Esophagus muscularis mucosa (tissue), 4 donors: Measurements from ENCODE around the gene TRIM14. TPM values are rescaled to one million over a fixed set of nuclear protein-coding genes. Genes with fewer than 3 reads are reported as not detected.
A peak's percentile ranks its signal among the peaks of the same experiment; 100 is the strongest.

Experiments used
- DNase-seq: peaks from one replicate; pipeline ENCODE4 v3.0.0-alpha.2; 2017; ENCODE audit errors: extremely low spot score
- H3K27ac ChIP-seq, 4 donors: fragments of 200-600 bp; sonication (generic); replicated peaks in 1 of 4; 1 replicate in 3 of 4; 2 replicates in 1 of 4; pipeline ENCODE4 v1.5.1; 2016 to 2019; ENCODE audit warnings: mild to moderate bottlenecking in 1 of 4
- H3K27me3 ChIP-seq, 4 donors: fragments of 200-600 bp; sonication (generic); one replicate each; pipeline versions ENCODE4 v1.5.1 to v1.6.0; 2016 to 2019
- H3K36me3 ChIP-seq, 4 donors: fragments of 200-600 bp; sonication (generic); one replicate each; pipeline ENCODE4 v1.5.1; 2016 to 2019
- H3K4me1 ChIP-seq, 4 donors: fragments of 200-600 bp; sonication (generic); one replicate each; pipeline ENCODE4 v1.5.1; 2016 to 2019
- H3K4me3 ChIP-seq, 4 donors: fragments of 200-600 bp; sonication (generic); 1 replicate in 2 of 4; 2 replicates in 2 of 4; pipeline ENCODE4 v1.5.1; 2016 to 2019; ENCODE audit warnings: mild to moderate bottlenecking in 4 of 4, moderate library complexity in 1 of 4
- H3K9me3 ChIP-seq, 4 donors: fragments of 200-600 bp; sonication (generic); 1 replicate in 3 of 4; 2 replicates in 1 of 4; pipeline ENCODE4 v1.5.1; 2016 to 2019
- CTCF ChIP-seq, 3 experiments: fragments of 200-600 bp in 2 of 3; fragments of 450-650 bp in 1 of 3; sonication (generic) in 2 of 3; IDR thresholded peaks; one replicate each; pipeline ENCODE4 v1.5.1; 2017 to 2019; ENCODE audit warnings: antibody characterized with exemption in 3 of 3, mild to moderate bottlenecking in 2 of 3, moderate library complexity in 1 of 3
- EP300 ChIP-seq: sonication (generic); formaldehyde crosslinking; IDR thresholded peaks from one replicate; pipeline ENCODE4 v1.6.1; 2017; ENCODE audit warnings: antibody characterized with exemption
- POLR2A ChIP-seq: fragments of 450-650 bp; IDR thresholded peaks from one replicate; pipeline ENCODE4 v1.6.1; 2017; ENCODE audit warnings: antibody characterized with exemption, moderate library complexity, mild to moderate bottlenecking, low read depth
- POLR2AphosphoS5 ChIP-seq, 2 donors: sonication (generic); formaldehyde crosslinking; IDR thresholded peaks; one replicate each; pipeline ENCODE4 v1.6.1; 2017; ENCODE audit warnings: antibody characterized with exemption in 2 of 2
- WGBS: methylation state at CpG from one replicate; pipeline ENCODE4 v1.1.5; 2018; 5-methylcytosine and 5-hydroxymethylcytosine counted together
- intact Hi-C: fragments of 100-400 bp; cut with DNase I; formaldehyde crosslinking; loops from one replicate; pipeline ENCODE4 v1.15.1; 2023
- total RNA-seq, 4 donors: library from RNA; depleted of rRNA; stranded (reverse); fragments of >200 nt; gene quantifications; one replicate each; pipeline versions ENCODE4 v1.1.0 to v1.2.1, GENCODE V29; 2016

The TRIM14 gene
- total RNA-seq, 4 donors from 2014 or later, result 6.1 to 14.9 (median 11.2) TPM

DNA sequence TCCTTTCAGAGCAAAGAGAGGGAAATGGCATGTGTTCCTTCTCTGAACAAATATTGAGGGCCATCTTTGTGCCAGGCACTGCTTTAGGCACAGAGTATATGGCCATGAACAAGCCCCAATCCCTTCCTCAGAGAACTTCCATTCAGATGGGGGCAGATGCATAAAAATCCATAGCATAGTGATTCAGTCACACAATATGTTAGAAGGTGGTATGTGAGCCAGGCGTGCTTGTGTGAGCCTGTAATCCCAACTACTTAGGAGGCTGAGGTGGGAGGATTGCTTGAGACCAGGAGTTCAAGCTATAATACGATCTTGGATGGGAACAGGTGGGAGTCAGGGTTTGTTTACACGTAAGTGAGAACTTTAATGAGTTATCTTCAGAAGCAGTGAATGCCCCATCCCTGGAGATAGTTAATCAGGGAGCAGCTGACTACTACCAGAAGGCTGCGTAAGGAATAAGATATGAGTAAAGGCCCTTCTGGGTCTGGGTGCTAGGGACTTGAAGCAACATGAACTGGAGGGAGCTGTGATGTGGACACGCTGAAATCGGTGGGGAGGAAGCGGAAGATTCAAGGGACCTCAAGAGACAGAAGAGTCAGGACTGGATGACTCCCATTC is 35.3 kb downstream of the TRIM14 start:
- Histone ChIP-seq H3K27me3 (no peaks in the 10 kb centered on the region), H3K4me3 (no peak overlapping the region), H3K9me3 (no peaks in the 10 kb centered on the region), H3K36me3 (peaks cover 10 to 53% (median 39%) of the 10 kb centered on the region in 4 donors), H3K27ac (no peak overlapping the region), H3K4me1 (peaks cover 7 to 39% (median 14%) of the 10 kb centered on the region in 4 donors)
- 96% methylated on average over 7 of the region's 7 CpGs for WGBS
- intact Hi-C loops, result no loop called here
- TF ChIP-seq CTCF (IDR thresholded peaks at IDR 0.05), result no peak
- no peak for TF ChIP-seq EP300
- no peak for TF ChIP-seq POLR2A
- no peak for TF ChIP-seq POLR2AphosphoS5 (IDR thresholded peaks at IDR 0.05)
- DNase-seq, result no peak

DNA sequence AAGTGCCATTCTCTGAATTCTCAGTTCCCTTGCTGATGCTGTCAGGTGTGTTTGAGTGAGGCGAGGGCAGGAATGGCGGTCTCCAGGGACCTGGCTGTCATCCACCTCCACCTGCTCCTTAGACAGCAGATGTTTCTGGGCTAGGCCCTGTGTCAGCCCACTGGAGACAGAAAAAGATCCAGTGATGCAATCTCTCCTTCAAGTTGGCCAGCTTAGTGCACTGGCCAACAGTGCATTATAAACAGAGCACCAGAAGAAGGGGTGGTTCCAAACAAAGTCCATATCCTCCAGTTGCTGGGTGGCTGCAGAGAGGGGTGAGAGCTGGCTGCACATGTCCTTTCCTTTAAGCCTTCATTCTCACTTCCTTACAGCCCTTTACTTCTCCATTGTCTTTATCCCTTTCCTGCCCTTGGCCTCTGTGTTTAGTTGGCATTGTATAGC is 35.9 kb downstream of the TRIM14 start:
- TF ChIP-seq POLR2AphosphoS5 (IDR thresholded peaks at IDR 0.05) (no peak), CTCF (IDR thresholded peaks at IDR 0.05) (no peak), POLR2A (no peak), EP300 (no peak)
- Histone ChIP-seq H3K4me3 (no peak overlapping the region), H3K4me1 (peaks cover 6 to 39% (median 13%) of the 10 kb centered on the region in 4 donors), H3K9me3 (no peaks in the 10 kb centered on the region), H3K27ac (no peak overlapping the region), H3K36me3 (peaks cover 10 to 58% (median 44%) of the 10 kb centered on the region in 4 donors), H3K27me3 (no peaks in the 10 kb centered on the region)
- no peak for DNase-seq
- WGBS, result 92% methylated on average over 2 of the region's 2 CpGs
- intact Hi-C loops, result no loop called here

- H3K27ac ChIP-seq, result peak overlapping the region in 3 of 4 donors; percentile 23 to 40 (median 27)
- DNase-seq, result no peak
- TF ChIP-seq CTCF (IDR thresholded peaks at IDR 0.05), result no peak
- TF ChIP-seq POLR2AphosphoS5 (IDR thresholded peaks at IDR 0.05), result peak in 1 of 2 donors; percentile 22
- no peak for TF ChIP-seq POLR2A
- no peak for TF ChIP-seq EP300
- WGBS, result 84% methylated on average over 5 of the region's 6 CpGs
- no peaks in the 10 kb centered on the region for H3K27me3 ChIP-seq
- H3K4me1 ChIP-seq, result peaks cover 0 to 30% (median 3%) of the 10 kb centered on the region in 4 donors
- intact Hi-C loops, result no loop called here
- no peaks in the 10 kb centered on the region for H3K9me3 ChIP-seq
- no peak overlapping the region for H3K4me3 ChIP-seq
- peaks cover 10 to 66% (median 49%) of the 10 kb centered on the region in 4 donors for H3K36me3 ChIP-seq
Measured at GRCh38 chr9:98081477-98082219, 37.4 kb downstream of the TRIM14 start.

- DNase-seq, result no peak
- peaks cover 0 to 30% (median 5%) of the 10 kb centered on the region in 4 donors for H3K4me1 ChIP-seq
- intact Hi-C loops, result no loop called here
- no peaks in the 10 kb centered on the region for H3K9me3 ChIP-seq
- peak overlapping the region in 1 of 4 donors; percentile 42 for H3K27ac ChIP-seq
- H3K27me3 ChIP-seq, result no peaks in the 10 kb centered on the region
- WGBS, result 98% methylated on average over 10 of the region's 12 CpGs
- no peak overlapping the region for H3K4me3 ChIP-seq
- H3K36me3 ChIP-seq, result peaks cover 10 to 66% (median 49%) of the 10 kb centered on the region in 4 donors
- no peak for TF ChIP-seq POLR2A
Measured at GRCh38 chr9:98080780-98081179, 38.2 kb downstream of the TRIM14 start.

- no peaks in the 10 kb centered on the region for H3K27me3 ChIP-seq
- H3K27ac ChIP-seq, result no peak overlapping the region
- peaks cover 10 to 66% (median 49%) of the 10 kb centered on the region in 4 donors for H3K36me3 ChIP-seq
- no peak overlapping the region for H3K4me3 ChIP-seq
- intact Hi-C loops, result no loop called here
- no peak for DNase-seq
- peaks cover 0 to 30% (median 6%) of the 10 kb centered on the region in 4 donors for H3K4me1 ChIP-seq
- 89% methylated on average over 1 of the region's 1 CpG for WGBS
- TF ChIP-seq POLR2A (no peak), POLR2AphosphoS5 (IDR thresholded peaks at IDR 0.05) (no peak), EP300 (no peak), CTCF (IDR thresholded peaks at IDR 0.05) (no peak)
- no peaks in the 10 kb centered on the region for H3K9me3 ChIP-seq
Measured at GRCh38 chr9:98080326-98080725, 38.7 kb downstream of the TRIM14 start.
